ENCODE measurements around the gene SPATC1L. TPM values are rescaled to one million over a fixed set of nuclear protein-coding genes. Genes with fewer than 3 reads are reported as not detected.

SPATC1L gene
- total RNA-seq, 1 donor from 2014 or later: 8.6 TPM

- Histone ChIP-seq H3K4me1 (no peaks in the 10 kb centered on the region), H3K27me3 (ENCODE audit: low read depth) (no peaks in the 10 kb centered on the region), H3K4me3 (no peak overlapping the region), H3K9me3 (no peaks in the 10 kb centered on the region), H3K27ac (no peak overlapping the region), H3K36me3 (peaks cover 4% of the 10 kb centered on the region)
- no peak for ATAC-seq
- DNase-seq: peak; percentile 40
- intact Hi-C loops (cut with DNase I): no loop called here
- no peak for TF ChIP-seq CTCF (IDR thresholded peaks at IDR 0.05)
Measured at GRCh38 chr21:46127239-46128105, 56.8 kb downstream of the SPATC1L start.

DNA sequence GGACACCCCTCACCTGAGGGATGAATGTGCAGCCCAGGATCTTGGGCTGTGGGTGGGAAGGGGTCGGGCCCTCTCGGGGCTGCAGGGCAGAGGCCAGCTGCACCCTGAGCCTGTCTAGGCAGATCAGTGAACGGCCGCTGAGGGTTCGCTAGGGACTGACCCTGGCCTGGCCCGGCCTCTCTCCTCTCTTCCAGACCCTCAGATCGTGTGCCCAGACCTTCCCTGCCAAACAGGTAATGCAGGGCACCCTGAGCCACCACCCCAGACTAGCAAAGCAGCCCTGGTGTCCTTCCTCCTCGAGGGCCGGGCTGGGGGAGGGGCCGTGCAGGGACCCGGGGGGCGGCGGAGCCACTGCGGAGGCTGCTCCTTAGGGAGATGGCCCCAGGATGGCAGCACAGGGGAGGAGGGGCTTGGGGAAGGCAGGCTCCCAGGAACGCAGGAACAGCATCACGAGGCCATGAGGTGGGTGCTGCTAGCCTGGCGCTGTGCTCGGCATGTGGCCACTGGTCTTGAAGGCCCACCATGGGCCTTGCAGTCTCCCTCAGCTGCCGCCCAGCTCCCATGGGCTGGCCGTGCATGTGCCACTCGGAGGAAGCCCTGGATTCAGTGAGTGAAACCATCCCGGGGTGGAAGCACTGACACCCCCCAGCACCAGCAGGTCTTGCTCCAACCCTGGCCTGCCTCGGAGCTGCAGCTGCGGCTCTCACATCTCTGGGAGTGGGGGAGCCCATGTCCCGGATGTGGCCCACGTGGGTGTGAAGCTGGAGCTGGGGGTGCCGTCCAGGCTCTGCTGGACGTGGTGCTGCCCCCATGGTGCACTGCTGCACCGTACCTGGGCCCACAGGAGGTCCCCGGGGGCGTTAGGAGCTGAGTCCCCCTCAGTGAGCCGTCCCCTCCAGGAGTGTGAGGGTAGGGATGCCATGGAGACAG, 57.7 kb downstream of the SPATC1L start:
- Histone ChIP-seq H3K4me1 (no peaks in the 10 kb centered on the region), H3K27me3 (ENCODE audit: low read depth) (no peaks in the 10 kb centered on the region), H3K4me3 (no peak overlapping the region), H3K36me3 (peaks cover 13% of the 10 kb centered on the region), H3K9me3 (no peaks in the 10 kb centered on the region), H3K27ac (no peak overlapping the region)
- TF ChIP-seq CTCF (IDR thresholded peaks at IDR 0.05): no peak
- DNase-seq (peak; percentile 44), ATAC-seq (no peak)
- intact Hi-C loops (cut with DNase I): no loop called here

- Histone ChIP-seq H3K36me3 (peaks cover 20% of the 10 kb centered on the region), H3K9me3 (no peaks in the 10 kb centered on the region), H3K4me3 (no peak overlapping the region), H3K27me3 (ENCODE audit: low read depth) (no peaks in the 10 kb centered on the region), H3K27ac (no peak overlapping the region), H3K4me1 (no peaks in the 10 kb centered on the region)
- intact Hi-C loops (cut with DNase I): no loop called here
- TF ChIP-seq CTCF (IDR thresholded peaks at IDR 0.05): no peak
- ATAC-seq (no peak), DNase-seq (peak; percentile 39)
Measured at GRCh38 chr21:46125846-46126301, 58.4 kb downstream of the SPATC1L start.

DNA sequence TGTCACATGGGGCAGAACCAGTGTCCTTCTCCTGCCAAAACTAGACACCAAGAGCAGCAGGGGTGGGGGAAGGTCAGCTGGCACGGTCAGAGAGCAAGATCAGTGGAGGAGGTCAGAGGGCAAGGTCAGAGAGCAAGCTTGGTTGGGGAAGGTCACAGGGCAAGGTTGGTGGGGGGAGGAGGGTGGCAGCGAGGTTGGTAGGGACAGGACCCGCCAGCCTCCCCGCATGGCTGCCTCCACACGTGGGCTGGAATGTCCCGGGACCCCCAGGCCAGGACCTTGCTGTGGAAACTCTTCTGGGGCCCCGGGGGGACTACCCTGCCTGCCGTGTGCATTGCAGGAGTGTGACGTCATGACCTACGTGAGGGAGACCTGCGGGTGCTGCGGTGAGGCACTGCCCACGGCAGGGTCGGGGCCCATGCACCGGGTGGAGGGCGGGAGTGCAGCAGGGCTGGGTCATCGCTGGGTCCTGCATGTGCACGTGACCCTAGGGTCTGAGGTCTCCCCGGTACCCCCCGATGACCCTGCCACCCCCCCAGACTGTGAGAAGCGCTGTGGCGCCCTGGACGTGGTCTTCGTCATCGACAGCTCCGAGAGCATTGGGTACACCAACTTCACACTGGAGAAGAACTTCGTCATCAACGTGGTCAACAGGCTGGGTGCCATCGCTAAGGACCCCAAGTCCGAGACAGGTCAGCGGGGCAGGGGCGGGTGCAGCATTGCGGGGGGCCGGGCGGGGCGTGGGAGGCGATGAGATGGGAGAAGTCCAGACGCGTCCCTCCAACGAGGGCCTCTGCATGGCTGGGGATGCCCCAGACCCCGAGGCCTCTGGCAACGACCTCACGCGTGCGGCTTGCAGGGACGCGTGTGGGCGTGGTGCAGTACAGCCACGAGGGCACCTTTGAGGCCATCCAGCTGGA, 59.1 kb downstream of the SPATC1L start:
- no peak overlapping the region for H3K27ac ChIP-seq
- intact Hi-C loops (cut with DNase I): no loop called here
- no peaks in the 10 kb centered on the region for H3K4me1 ChIP-seq
- H3K4me3 ChIP-seq: no peak overlapping the region
- H3K27me3 ChIP-seq (ENCODE audit: low read depth): no peaks in the 10 kb centered on the region
- H3K9me3 ChIP-seq: no peaks in the 10 kb centered on the region
- DNase-seq (peak; percentile 40), ATAC-seq (no peak)
- H3K36me3 ChIP-seq: peaks cover 27% of the 10 kb centered on the region
- TF ChIP-seq CTCF (IDR thresholded peaks at IDR 0.05): no peak

Data from lower lobe of right lung (tissue), 2 donors.